ENCODE measurements around the gene PYGO2.

GRCh38 chr1:154940651-154941194 lies 20.9 kb downstream of the PYGO2 start:
- TF ChIP-seq CTCF (IDR thresholded peaks at IDR 0.05; ENCODE audit: insufficient read depth, low read length, poor library complexity, severe bottlenecking) (no peak), EZH2phosphoT487 (conservative IDR thresholded peaks at IDR 0.05; ENCODE audit: low read length) (no peak)
